ENCODE measurements around the gene VPS39. TPM values are rescaled to one million over a fixed set of nuclear protein-coding genes. Genes with fewer than 3 reads are reported as not detected.

Gene VPS39
- polyA plus RNA-seq, 2 of the 4 experiments (the other 2 are of a cell fraction): 18.3 to 33.3 TPM

GRCh38 chr15:42184296-42184695 is 23.8 kb downstream of the VPS39 start:
- ChIA-PET POLR2A (no interaction called here), CTCF (interaction anchor here (1.1 to 1.4 kb wide), 2 partner anchors 9 to 47 kb away, joined by 3 to 4 read pairs; no protein-coding TSS in a partner anchor)
- no peak for TF ChIP-seq NFE2L2 (conservative IDR thresholded peaks at IDR 0.05; ENCODE audit: low read length)
- TF ChIP-seq MYC (IDR thresholded peaks at IDR 0.05; ENCODE audit: borderline replicate concordance, low read length): no peak
- no peak for TF ChIP-seq HDAC2 (IDR thresholded peaks at IDR 0.05)
- TF ChIP-seq, protein P1, sequence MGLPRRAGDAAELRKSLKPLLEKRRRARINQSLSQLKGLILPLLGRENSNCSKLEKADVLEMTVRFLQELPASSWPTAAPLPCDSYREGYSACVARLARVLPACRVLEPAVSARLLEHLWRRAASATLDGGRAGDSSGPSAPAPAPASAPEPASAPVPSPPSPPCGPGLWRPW (IDR thresholded peaks at IDR 0.05): no peak
- TF ChIP-seq ZFP36 (IDR thresholded peaks at IDR 0.05; ENCODE audit: borderline replicate concordance, partially characterized antibody): no peak
- H3K9me3 ChIP-seq: no peaks in the 10 kb centered on the region
- ATAC-seq (no peak), DNase-seq (ENCODE audit: low read depth in 1 of 2, low spot score in 1 of 2) (no peak), FAIRE-seq (no peak)
- H3K27ac ChIP-seq: no peak overlapping the region
- whole genome bisulfite sequencing (ENCODE audit: missing lambda C conversion rate): 80% methylated on average over 5 of the region's 5 CpGs
- H3K4me2 ChIP-seq: no peak overlapping the region
- H3K4me1 ChIP-seq: no peaks in the 10 kb centered on the region
- no peak overlapping the region for H3K4me3 ChIP-seq

DNA sequence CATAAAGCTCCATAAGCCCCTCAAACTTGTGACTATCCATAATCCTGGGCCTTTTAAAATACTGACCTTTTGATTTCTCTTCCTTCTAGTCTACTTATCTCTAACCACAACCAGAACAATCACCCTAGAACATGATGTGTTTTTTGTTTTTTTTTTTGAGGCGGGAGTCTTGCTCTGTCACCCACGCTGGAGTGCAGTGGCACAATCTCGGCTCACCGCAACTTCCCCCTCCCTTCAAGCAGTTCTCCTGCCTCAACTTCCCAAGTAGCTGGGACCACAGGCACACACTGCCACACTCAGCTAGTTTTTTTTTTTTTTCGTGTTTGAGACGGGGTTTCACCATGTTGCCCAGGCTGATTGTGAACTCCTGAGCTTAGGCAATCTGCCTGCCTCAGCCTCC is 25.1 kb downstream of the VPS39 start:
- FAIRE-seq (no peak), ATAC-seq (no peak)
- POLR2A ChIA-PET: no interaction called here

DNA sequence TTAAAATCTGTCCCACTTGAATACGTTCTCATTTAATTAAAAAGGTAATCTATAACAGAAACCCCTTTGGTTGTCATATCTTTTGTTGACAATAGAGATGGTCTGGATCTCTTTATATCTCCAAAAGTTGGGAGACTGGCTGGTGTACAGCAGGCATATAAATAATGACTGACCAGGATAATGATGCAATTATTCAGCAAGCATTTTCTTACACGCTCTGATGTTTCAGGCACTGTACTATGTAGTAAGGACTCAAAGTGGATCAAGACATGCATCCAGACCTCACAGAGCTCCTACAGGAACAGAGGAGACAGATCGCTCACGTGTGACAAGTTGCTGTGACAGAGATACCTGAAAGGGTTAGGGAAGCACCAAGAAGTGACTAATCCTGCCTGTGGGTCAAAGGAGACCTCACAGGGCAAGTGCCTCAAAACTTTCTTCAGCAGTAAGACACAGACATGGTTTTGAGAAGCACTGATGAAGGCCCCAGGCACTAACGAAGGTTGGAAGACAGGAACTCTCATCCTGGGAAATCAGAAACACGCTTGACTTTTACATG is 25.7 kb downstream of the VPS39 start:
- Histone ChIP-seq H3K4me2 (no peak overlapping the region), H3K4me3 (no peak overlapping the region), H3K9me3 (no peaks in the 10 kb centered on the region), H3K4me1 (no peaks in the 10 kb centered on the region), H3K27ac (no peak overlapping the region)
- 91% methylated on average over 6 of the region's 6 CpGs for WGBS (ENCODE audit: missing lambda C conversion rate)
- POLR2A ChIA-PET: no interaction called here
- DNase-seq (ENCODE audit: low read depth in 1 of 2, low spot score in 1 of 2) (no peak), FAIRE-seq (no peak), ATAC-seq (no peak)
- CTCF ChIA-PET: interaction anchor here (0.6 kb wide), 1 partner anchor 176 kb away, joined by 3 read pairs; no protein-coding TSS in a partner anchor
- TF ChIP-seq FOXS1 (CRISPR knock-in tag; IDR thresholded peaks at IDR 0.05) (no peak), CHD2 (IDR thresholded peaks at IDR 0.05; ENCODE audit: low read length, partially characterized antibody) (no peak)

More for the DNA sequence above, 25.1 kb downstream of the VPS39 start:
- Histone ChIP-seq H3K4me1 (no peaks in the 10 kb centered on the region), H3K4me2 (no peak overlapping the region), H3K9me3 (no peaks in the 10 kb centered on the region), H3K27ac (no peak overlapping the region), H3K4me3 (no peak overlapping the region)
- WGBS (ENCODE audit: missing lambda C conversion rate): 89% methylated on average over 6 of the region's 6 CpGs
- no peak for DNase-seq (ENCODE audit: low read depth in 1 of 2, low spot score in 1 of 2)
- CTCF ChIA-PET: interaction anchor here (0.6 kb wide), 1 partner anchor 177 kb away, joined by 3 read pairs; no protein-coding TSS in a partner anchor
- TF ChIP-seq, protein P1 (IDR thresholded peaks at IDR 0.05): no peak
- TF ChIP-seq, protein P2, sequence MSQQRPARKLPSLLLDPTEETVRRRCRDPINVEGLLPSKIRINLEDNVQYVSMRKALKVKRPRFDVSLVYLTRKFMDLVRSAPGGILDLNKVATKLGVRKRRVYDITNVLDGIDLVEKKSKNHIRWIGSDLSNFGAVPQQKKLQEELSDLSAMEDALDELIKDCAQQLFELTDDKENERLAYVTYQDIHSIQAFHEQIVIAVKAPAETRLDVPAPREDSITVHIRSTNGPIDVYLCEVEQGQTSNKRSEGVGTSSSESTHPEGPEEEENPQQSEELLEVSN (IDR thresholded peaks at IDR 0.05; ENCODE audit: borderline replicate concordance, low read depth): no peak
- no peak for TF ChIP-seq RAD21 (conservative IDR thresholded peaks at IDR 0.05 in 1 of 2, IDR thresholded peaks at IDR 0.05 in 1 of 2)
- no peak for TF ChIP-seq ZFP36 (IDR thresholded peaks at IDR 0.05; ENCODE audit: borderline replicate concordance, partially characterized antibody)
- TF ChIP-seq EHF (CRISPR knock-in tag; IDR thresholded peaks at IDR 0.05): no peak
- no peak for TF ChIP-seq EHMT2 (IDR thresholded peaks at IDR 0.05; ENCODE audit: low read depth)
- TF ChIP-seq, protein P3, sequence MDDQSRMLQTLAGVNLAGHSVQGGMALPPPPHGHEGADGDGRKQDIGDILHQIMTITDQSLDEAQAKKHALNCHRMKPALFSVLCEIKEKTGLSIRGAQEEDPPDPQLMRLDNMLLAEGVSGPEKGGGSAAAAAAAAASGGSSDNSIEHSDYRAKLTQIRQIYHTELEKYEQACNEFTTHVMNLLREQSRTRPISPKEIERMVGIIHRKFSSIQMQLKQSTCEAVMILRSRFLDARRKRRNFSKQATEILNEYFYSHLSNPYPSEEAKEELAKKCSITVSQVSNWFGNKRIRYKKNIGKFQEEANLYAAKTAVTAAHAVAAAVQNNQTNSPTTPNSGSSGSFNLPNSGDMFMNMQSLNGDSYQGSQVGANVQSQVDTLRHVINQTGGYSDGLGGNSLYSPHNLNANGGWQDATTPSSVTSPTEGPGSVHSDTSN (IDR thresholded peaks at IDR 0.05): no peak
- TF ChIP-seq MAFK (IDR thresholded peaks at IDR 0.05; ENCODE audit: partially characterized antibody): no peak
- TF ChIP-seq, protein P4, sequence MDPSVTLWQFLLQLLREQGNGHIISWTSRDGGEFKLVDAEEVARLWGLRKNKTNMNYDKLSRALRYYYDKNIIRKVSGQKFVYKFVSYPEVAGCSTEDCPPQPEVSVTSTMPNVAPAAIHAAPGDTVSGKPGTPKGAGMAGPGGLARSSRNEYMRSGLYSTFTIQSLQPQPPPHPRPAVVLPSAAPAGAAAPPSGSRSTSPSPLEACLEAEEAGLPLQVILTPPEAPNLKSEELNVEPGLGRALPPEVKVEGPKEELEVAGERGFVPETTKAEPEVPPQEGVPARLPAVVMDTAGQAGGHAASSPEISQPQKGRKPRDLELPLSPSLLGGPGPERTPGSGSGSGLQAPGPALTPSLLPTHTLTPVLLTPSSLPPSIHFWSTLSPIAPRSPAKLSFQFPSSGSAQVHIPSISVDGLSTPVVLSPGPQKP (IDR thresholded peaks at IDR 0.05; ENCODE audit: low read depth, low read length): no peak
- TF ChIP-seq HOXB5 (CRISPR knock-in tag; IDR thresholded peaks at IDR 0.05): no peak
- TF ChIP-seq TFCP2L1 (CRISPR knock-in tag; IDR thresholded peaks at IDR 0.05): no peak
- TF ChIP-seq FOSB (CRISPR knock-in tag; IDR thresholded peaks at IDR 0.05): no peak
- no peak for TF ChIP-seq RFX5 (IDR thresholded peaks at IDR 0.05)
- no peak for TF ChIP-seq KDM5A (IDR thresholded peaks at IDR 0.05)
- TF ChIP-seq JUNB (IDR thresholded peaks at IDR 0.05): no peak
- TF ChIP-seq HOXB13 (CRISPR knock-in tag; IDR thresholded peaks at IDR 0.05; ENCODE audit: low read depth): no peak
